ENCODE results near the gene DOCK2.
A peak's percentile ranks its signal among the peaks of the same experiment; 100 is the strongest.

Gene DOCK2

GRCh38 chr5:170103447-170103846 lies 466.4 kb downstream of the DOCK2 start:
- DNase-seq = no peak

- DNase-seq = no peak
Measured at GRCh38 chr5:170104299-170104698, 467.2 kb downstream of the DOCK2 start.

- no peak for DNase-seq
Measured at GRCh38 chr5:170104710-170105109, 467.6 kb downstream of the DOCK2 start.

- DNase-seq = peak; percentile 22 to 50 (median 40)
Measured at GRCh38 chr5:170105642-170106611, 468.9 kb downstream of the DOCK2 start, which contains the start of gene FOXI1. FOXI1 (plus strand) TSS chr5:170105897; CDS start chr5:170105958, 61 bp downstream.

- no peak for DNase-seq
Measured at GRCh38 chr5:170107674-170108073, 470.6 kb downstream of the DOCK2 start.

- no peak for DNase-seq
Measured at GRCh38 chr5:170108266-170108785, 471.3 kb downstream of the DOCK2 start.

GRCh38 chr5:170109059-170110031 lies 472.3 kb downstream of the DOCK2 start:
- DNase-seq = no peak

GRCh38 chr5:170110403-170111087 lies 473.5 kb downstream of the DOCK2 start:
- no peak for DNase-seq

- DNase-seq = no peak
Measured at GRCh38 chr5:170111088-170111785, 474.2 kb downstream of the DOCK2 start.

GRCh38 chr5:170112876-170113521 lies 475.9 kb downstream of the DOCK2 start:
- DNase-seq = no peak

- DNase-seq = peak; percentile 19 to 70 (median 46)
Measured at GRCh38 chr5:170113522-170113900, 476.4 kb downstream of the DOCK2 start.

- no peak for DNase-seq
Measured at GRCh38 chr5:170114271-170114670, 477.2 kb downstream of the DOCK2 start.

- DNase-seq = no peak
Measured at GRCh38 chr5:170115925-170116324, 478.9 kb downstream of the DOCK2 start.

GRCh38 chr5:170117736-170118135 lies 480.7 kb downstream of the DOCK2 start:
- DNase-seq = no peak

GRCh38 chr5:170120576-170120975 lies 483.5 kb downstream of the DOCK2 start:
- no peak for DNase-seq

- DNase-seq = no peak
Measured at GRCh38 chr5:170121321-170121720, 484.2 kb downstream of the DOCK2 start.

GRCh38 chr5:170126061-170126460 lies 489.0 kb downstream of the DOCK2 start:
- DNase-seq = no peak

- DNase-seq = no peak
Measured at GRCh38 chr5:170126626-170127025, 489.6 kb downstream of the DOCK2 start.

GRCh38 chr5:170131235-170131634 lies 494.2 kb downstream of the DOCK2 start:
- DNase-seq = no peak

GRCh38 chr5:170132269-170132975 lies 495.3 kb downstream of the DOCK2 start:
- DNase-seq = peak in 1 of 4 experiments; percentile 7

Data from suppressor macrophage (primary cell).